Activated CD4-positive, alpha-beta T cell treated with anti-CD3 and anti-CD28 coated beads, Interleukin-2, amount 50 U/mL, for 4 hours (primary cell): Measurements from ENCODE around the gene ABCC6.
"Not testable (repeated sequence)": the region's sequence is repeated elsewhere in the genome, so short reads cannot be mapped to it uniquely, and the experiment has no call there.

Experiments
- DNase-seq, 2 experiments: peaks; one replicate each; pipeline ENCODE4 v3.0.0-alpha.2; 2020

The ABCC6 gene

DNA sequence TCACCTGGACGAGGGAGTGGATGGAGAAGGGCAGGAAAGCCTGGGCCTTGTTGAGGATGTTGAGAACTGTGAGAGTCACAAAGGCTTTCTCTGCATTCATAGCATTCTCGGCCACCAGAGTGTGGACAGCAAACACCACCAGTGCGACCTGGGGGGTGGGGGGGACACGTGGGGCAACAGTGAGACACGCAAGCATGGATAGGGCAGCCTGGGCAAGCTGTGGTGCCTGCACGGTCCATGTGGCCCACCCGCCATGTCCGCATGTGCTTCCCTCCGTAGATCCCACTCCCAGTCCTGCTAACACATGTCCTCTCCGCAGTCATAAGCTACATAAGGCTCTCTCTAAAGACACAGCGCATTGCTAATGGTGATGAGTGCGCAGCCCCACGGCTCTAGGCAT, 34.5 kb downstream of the ABCC6 start:
- no peak for DNase-seq

DNA sequence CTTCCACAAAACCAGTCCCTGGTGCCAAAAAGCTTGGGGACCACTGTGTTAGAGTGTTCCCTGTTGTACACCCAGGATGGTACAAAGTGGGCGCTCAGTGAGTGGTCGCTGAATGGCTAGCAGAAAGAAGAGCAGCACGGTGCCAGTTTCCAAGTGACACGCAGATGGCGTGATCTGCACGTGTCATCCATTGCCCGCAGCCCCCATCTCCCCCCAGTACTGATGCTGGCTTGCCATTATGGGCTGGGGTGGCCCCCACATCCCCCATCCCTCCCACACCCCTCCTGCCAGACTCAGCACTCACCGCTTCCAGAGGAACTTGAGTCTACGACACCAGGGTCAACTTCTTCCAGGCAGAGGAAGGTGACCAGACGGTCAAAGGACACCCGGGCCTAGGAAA, 36.5 kb downstream of the ABCC6 start:
- no peak for DNase-seq

GRCh38 chr16:16185095-16185494, 38.2 kb downstream of the ABCC6 start:
- DNase-seq = no peak

GRCh38 chr16:16184594-16184993, 38.7 kb downstream of the ABCC6 start:
- DNase-seq = no peak

- no peak for DNase-seq
Observed at GRCh38 chr16:16183562-16183961, 39.7 kb downstream of the ABCC6 start.

- no peak for DNase-seq
Observed at GRCh38 chr16:16182918-16183317, 40.4 kb downstream of the ABCC6 start.

DNA sequence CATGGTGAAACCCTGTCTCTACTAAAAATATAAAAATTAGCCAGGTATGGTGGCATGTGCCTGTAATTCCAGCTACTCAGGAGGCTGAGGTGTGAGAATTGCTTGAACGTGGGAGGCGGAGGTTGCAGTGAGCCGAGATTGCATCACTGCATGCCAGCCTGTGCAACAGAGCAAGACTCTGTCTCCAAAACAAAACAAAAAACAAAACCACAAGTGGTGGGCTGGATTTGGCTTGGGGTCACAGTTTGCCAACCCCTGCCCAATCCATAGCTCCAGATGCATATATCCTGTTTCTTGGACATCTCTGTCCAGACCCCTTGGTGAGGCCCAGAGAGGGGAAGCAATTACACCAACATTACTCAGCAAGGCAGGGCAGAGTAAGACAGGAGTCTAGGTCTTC, 41.5 kb downstream of the ABCC6 start:
- DNase-seq = not testable (repeated sequence)

DNA sequence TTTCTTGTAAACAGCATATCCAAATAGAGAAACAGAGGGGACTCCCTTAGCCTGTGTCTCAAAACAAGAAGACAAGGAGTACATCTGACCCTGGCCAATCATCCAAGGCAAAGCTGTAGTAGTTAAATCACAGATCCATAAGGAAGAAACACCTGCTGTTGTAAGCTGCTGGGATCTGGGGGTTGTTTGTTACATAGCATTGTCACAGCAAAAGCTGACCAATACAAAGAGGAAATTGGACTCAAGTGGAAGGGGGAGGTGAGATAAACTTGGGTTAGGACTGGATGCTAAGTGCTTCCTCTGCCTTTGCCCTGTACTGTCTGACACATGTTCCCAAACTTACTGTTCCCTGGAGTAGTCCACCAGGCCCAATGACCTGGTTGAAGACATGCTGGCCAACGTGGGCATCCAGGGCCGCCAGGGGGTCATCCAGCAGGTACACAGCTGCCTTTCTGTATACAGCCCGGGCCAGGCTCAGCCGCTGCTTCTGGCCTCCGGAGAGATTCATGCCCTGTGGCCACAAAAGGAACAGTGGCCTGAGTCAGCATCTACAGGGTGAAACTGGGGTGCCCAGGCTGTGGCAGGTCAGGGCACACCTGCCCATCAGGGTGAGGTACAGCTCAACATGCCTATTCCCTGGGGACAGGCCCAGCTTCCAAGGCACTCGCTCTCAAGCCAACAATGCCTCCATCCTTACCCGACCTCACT, 44.7 kb downstream of the ABCC6 start:
- DNase-seq = no peak

DNA sequence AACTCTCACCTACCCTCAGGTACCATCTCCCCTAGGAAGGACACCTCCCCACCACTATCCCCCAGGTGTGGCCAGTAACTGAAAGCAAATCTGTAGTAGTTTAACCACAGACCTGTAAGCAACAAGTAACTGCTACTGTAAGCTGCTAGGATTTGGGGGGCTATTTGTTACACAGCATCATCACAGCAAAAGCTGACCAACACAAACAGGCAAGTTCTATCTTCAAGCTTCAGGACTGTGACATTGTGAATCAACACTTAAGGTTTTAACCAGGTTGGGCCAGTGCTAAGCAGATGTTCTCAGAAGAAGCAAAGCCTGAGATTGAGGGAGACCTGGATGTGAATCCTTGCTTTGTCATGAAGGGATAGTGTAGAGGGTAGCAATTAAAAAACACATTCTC, 47.0 kb downstream of the ABCC6 start:
- no peak for DNase-seq

DNA sequence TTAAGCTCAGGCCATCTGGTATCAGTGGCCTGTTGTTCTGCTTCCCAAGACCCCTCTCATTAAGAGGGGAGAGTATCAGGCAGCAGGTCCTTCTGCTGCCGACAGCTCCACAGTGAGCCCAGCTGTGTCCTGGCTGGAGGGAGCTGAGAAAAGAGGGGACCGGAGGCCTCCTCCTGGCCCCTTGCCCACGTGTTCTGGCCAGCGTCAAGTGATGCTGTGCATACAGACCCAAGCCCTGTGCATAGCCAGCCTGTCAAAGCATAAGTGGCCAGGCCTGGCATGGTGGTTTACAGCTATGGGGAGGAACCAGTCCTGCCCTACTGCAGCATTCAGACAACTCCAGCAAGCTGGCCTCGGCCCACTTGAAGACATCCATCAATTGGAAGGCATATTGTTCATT, 48.0 kb downstream of the ABCC6 start:
- no peak for DNase-seq

DNA sequence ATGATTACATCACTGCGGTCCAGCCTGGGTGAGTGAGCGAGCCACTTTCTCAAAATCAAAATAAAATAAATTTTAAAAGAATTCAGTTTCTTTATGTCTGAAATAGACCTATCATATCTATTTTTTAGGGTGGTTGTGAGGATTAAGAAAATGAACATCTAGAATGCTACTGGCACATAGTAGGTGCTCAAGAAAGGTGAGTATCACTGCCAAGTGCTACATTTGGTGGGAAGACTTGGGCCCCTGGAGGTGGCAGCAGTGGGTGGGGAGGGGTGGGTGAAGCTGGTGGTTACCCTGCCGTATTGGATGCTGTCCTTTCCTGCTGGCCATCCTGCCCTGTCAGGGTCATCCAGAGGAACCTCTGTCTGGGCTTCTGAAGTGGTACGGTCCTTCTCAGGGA, 50.3 kb downstream of the ABCC6 start:
- DNase-seq = no peak

DNA sequence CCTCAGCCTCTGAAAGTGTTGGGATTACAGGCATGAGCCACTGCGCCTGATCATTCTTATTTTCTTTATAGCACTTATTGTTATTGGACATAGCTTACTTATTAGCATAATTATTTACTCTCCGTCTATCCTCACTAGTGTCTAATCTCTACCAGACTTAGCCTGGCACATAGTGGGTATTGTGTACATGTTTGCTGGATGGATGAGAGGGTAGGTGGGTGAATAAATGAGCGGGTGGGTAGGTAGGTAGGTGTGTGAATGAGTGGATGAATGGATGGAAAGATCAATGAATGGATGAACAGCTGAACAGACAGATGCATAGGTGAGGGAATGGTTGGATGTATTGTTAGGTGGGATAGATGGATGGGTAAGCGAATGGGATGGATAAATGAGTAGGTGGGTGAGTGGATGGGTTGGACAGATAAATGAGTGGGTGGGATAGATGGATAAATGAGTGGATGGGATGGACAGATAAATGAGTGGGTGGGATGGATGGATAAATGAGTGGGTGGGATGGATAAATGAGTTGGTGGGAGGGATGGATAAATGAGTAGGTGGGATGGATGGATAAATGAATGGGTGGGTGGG, 51.9 kb downstream of the ABCC6 start:
- DNase-seq = no peak

DNA sequence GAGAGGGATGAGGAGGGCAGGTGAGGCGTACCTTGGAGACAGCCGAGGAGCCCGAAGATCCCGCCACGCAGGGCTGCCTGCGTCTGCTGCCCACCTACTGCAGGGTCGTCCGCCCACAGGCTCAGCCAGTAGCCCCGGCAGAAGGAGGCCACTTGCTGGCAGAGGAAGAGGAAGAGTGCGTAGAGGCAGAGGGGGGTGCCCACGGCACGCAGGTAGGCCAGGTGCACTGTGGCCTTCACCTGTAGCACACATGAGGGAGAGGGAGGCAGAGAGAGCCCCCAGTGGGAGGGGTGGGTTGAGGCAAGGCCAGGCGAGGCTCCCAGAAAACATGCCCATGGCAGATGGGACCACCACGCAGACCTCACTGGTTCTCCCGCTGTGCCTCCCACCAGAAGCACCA, 53.7 kb downstream of the ABCC6 start:
- no peak for DNase-seq

GRCh38 chr16:16168431-16168830, 54.9 kb downstream of the ABCC6 start:
- DNase-seq = no peak

DNA sequence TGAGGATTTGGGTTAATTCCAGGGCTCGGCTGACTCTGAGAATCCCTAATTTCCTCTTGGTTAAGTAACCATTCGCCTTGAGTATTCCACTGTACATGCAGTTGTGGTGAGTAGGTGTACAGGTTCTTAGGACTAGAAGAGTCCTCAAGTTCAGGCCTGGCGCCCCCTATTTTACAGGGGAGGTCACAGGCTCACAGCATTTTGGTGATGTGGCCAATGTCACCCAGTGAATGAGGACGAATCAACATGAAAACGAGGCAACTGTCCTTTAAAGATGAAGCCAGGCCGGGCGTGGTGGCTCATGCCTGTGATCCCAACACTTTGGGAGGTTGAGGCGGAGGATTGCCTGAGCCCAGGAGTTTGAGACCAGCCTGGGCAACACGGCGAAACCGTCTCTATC, 55.4 kb downstream of the ABCC6 start:
- no peak for DNase-seq

GRCh38 chr16:16166949-16167348, 56.3 kb downstream of the ABCC6 start:
- no peak for DNase-seq

GRCh38 chr16:16166085-16166484, 57.2 kb downstream of the ABCC6 start:
- no peak for DNase-seq

GRCh38 chr16:16164243-16164642, 59.1 kb downstream of the ABCC6 start:
- no peak for DNase-seq

GRCh38 chr16:16163571-16163970, 59.7 kb downstream of the ABCC6 start:
- DNase-seq = no peak

DNA sequence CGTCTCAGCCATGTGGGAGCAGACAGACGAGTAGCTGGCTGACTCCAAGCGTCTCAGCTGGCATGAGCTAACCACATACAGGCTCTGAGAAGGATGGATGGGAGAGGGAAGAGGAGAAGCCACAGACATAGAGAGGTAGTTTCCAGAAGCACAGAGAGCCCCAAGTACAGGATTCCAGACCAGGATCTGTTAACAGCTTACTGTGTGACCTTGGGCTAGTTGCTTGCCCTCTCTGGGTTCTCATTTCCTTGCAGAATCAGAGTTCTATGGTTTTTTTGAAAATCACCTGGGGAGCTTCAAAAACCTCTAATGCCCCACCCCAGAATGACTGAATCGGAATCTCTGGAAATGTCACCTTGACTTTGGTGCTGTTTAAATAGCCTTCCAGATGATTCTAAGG, 60.2 kb downstream of the ABCC6 start:
- DNase-seq = no peak

DNA sequence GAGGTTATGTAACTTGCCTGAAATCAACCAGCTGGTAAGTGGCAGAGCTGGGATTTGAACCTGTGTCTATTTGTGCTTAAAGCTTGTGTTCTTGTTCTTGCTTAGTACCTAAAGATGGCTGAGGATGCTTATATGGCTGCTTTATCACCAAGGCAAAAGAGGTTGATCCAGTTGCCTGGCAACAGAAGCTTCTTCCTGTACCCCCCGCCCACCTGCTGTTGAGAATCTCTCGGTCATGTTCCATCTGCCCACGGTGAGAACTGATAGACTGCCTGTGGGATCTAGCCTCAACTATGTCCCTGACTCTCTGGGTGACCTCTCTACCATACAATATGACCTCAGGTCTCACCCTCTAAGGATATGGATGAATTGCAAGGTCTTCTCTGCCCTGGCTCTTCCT, 60.7 kb downstream of the ABCC6 start:
- DNase-seq = no peak

DNA sequence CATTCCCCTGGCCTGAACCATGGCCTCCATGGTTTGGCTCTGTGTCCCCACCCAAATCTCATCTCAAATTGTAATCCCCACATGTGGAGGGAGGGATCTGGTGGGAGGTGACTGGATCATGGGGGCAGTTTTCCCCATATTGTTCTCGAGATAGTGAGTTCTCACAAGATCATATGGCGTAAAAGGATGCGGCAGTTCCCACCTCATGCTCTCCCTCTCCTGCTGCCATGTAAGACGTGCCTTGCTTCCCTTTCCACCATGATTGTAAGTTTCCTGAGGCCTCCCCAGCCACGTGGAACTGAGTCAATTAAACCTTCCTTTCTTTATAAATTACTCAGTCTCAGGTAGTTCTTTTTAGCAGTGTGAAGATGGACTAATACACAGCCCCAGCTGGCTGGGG, 61.5 kb downstream of the ABCC6 start:
- not testable (repeated sequence) for DNase-seq

- no peak for DNase-seq
Observed at GRCh38 chr16:16161319-16161718, 62.0 kb downstream of the ABCC6 start.

- DNase-seq = no peak
Observed at GRCh38 chr16:16159662-16160061, 63.6 kb downstream of the ABCC6 start.

DNA sequence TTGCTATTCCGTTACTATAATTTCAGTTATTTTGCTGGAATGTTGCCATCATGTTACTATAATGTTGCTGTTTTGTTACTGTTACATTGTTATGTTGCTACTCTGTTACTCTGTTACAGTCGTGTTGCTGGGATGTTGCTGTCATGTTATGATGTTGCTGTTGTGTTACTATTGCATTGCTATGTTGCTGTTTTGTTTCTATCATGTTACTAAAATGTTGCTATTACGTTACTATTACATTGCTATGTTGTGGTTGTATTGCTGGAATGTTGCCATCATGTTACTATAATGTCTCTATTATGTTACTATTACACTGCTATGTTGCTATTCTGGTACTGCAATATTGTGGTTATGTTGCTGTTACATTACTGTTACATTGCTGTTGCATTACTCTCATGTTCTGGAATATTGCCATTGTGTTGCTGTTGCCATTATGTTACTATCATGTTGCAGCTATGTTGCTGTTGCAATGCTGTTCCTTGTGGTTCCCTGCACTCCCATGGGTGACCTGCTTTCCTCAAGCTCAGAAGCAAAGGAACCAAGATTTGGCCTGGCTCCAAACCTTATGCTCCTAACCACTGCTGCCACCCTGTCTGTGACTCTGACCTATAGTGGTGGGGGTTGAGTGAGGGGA, 64.4 kb downstream of the ABCC6 start:
- no peak for DNase-seq
